ENCODE results near the gene STX8.

STX8 gene

GRCh38 chr17:9209347-9209746, 366.3 kb downstream of the STX8 start:
- peak overlapping the region; percentile 80 for H2AK5ac ChIP-seq (ENCODE audit: low read depth, low read length)
- H2BK5ac ChIP-seq (ENCODE audit: low read length) = no peak overlapping the region
- H3K14ac ChIP-seq (ENCODE audit: low read length) = no peak overlapping the region
- no peak overlapping the region for H3K4me3 ChIP-seq (ENCODE audit: low read length in 2 of 2)
- DNase-seq (ENCODE audit: low spot score) = no peak
- H4K8ac ChIP-seq (ENCODE audit: low read depth, low read length) = no peak overlapping the region
- no peak overlapping the region for H2BK12ac ChIP-seq (ENCODE audit: low read length)
- H3K4me2 ChIP-seq (ENCODE audit: insufficient read depth, low read length, poor library complexity, severe bottlenecking) = no peak overlapping the region
- peaks cover 0 to 41% (median 3%) of the 10 kb centered on the region in 3 experiments for H3K27me3 ChIP-seq (ENCODE audit: control insufficient read depth in 3 of 3, insufficient read depth in 3 of 3, low read depth in 1 of 3, low read length in 3 of 3)
- no peak overlapping the region for H4K91ac ChIP-seq (ENCODE audit: low read depth, low read length, poor library complexity)
- H3K23ac ChIP-seq (ENCODE audit: low read depth, low read length, poor library complexity) = no peak overlapping the region
- no peak overlapping the region for H3K18ac ChIP-seq (ENCODE audit: low read length)
- peaks cover 7 to 11% of the 10 kb centered on the region in 2 donors for H3K4me1 ChIP-seq (ENCODE audit: control insufficient read depth in 2 of 2, insufficient read depth in 1 of 2, low read depth in 1 of 2, low read length in 2 of 2)
- H2AFZ ChIP-seq (ENCODE audit: low read length) = no peak overlapping the region
- H3K27ac ChIP-seq (replicated peaks; ENCODE audit: low read length) = no peak overlapping the region
- H3K9me3 ChIP-seq (replicated peaks in 1 of 2; ENCODE audit: control insufficient read depth in 2 of 2, insufficient read depth in 1 of 2, low read depth in 1 of 2, low read length in 2 of 2) = peaks cover 0 to 2% of the 10 kb centered on the region in 2 donors
- peak overlapping the region; percentile 37 for H2BK15ac ChIP-seq (ENCODE audit: low read length)
- no peak overlapping the region for H3K9ac ChIP-seq (ENCODE audit: low read depth, low read length, poor library complexity)
- no peaks in the 10 kb centered on the region for H3K36me3 ChIP-seq (replicated peaks in 1 of 2; ENCODE audit: control insufficient read depth in 2 of 2, insufficient read depth in 2 of 2, low read length in 2 of 2)
- H3K79me1 ChIP-seq (ENCODE audit: low read depth, low read length) = no peaks in the 10 kb centered on the region
- H3K4ac ChIP-seq (ENCODE audit: low read length) = no peak overlapping the region
- no CpG with 5 or more reads among the region's 5 CpGs for WGBS, 2 donors (ENCODE audit: extremely low coverage in 2 of 2, insufficient read length in 2 of 2, insufficient replicate concordance in 1 of 2)
- no peak overlapping the region for H2BK120ac ChIP-seq (ENCODE audit: low read depth, low read length)

GRCh38 chr17:9208381-9209105, 367.1 kb downstream of the STX8 start:
- Histone ChIP-seq H3K23ac (ENCODE audit: low read depth, low read length, poor library complexity) (no peak overlapping the region), H2BK15ac (ENCODE audit: low read length) (no peak overlapping the region), H4K91ac (ENCODE audit: low read depth, low read length, poor library complexity) (peak overlapping the region; percentile 40), H2BK120ac (ENCODE audit: low read depth, low read length) (no peak overlapping the region), H2AK5ac (ENCODE audit: low read depth, low read length) (no peak overlapping the region), H3K4me2 (ENCODE audit: insufficient read depth, low read length, poor library complexity, severe bottlenecking) (no peak overlapping the region), H3K14ac (ENCODE audit: low read length) (no peak overlapping the region), H3K27me3 (ENCODE audit: control insufficient read depth in 3 of 3, insufficient read depth in 3 of 3, low read depth in 1 of 3, low read length in 3 of 3) (peaks cover 0 to 41% (median 3%) of the 10 kb centered on the region in 3 experiments), H3K4ac (ENCODE audit: low read length) (no peak overlapping the region), H3K9ac (ENCODE audit: low read depth, low read length, poor library complexity) (no peak overlapping the region), H2BK12ac (ENCODE audit: low read length) (no peak overlapping the region), H2BK5ac (ENCODE audit: low read length) (no peak overlapping the region), H3K79me1 (ENCODE audit: low read depth, low read length) (no peaks in the 10 kb centered on the region), H3K27ac (replicated peaks; ENCODE audit: low read length) (no peak overlapping the region), H3K9me3 (replicated peaks in 1 of 2; ENCODE audit: control insufficient read depth in 2 of 2, insufficient read depth in 1 of 2, low read depth in 1 of 2, low read length in 2 of 2) (peaks cover 0 to 2% of the 10 kb centered on the region in 2 donors), H3K36me3 (replicated peaks in 1 of 2; ENCODE audit: control insufficient read depth in 2 of 2, insufficient read depth in 2 of 2, low read length in 2 of 2) (no peaks in the 10 kb centered on the region), H3K18ac (ENCODE audit: low read length) (no peak overlapping the region), H2AFZ (ENCODE audit: low read length) (no peak overlapping the region), H3K4me3 (ENCODE audit: low read length in 2 of 2) (no peak overlapping the region), H4K8ac (ENCODE audit: low read depth, low read length) (no peak overlapping the region), H3K4me1 (ENCODE audit: control insufficient read depth in 2 of 2, insufficient read depth in 1 of 2, low read depth in 1 of 2, low read length in 2 of 2) (peaks cover 7 to 11% of the 10 kb centered on the region in 2 donors)
- DNase-seq (ENCODE audit: low spot score) = no peak
- WGBS, 2 donors (ENCODE audit: extremely low coverage in 2 of 2, insufficient read length in 2 of 2, insufficient replicate concordance in 1 of 2) = no CpG with 5 or more reads among the region's 10 CpGs

- no CpG with 5 or more reads among the region's 14 CpGs for WGBS, 2 donors (ENCODE audit: extremely low coverage in 2 of 2, insufficient read length in 2 of 2, insufficient replicate concordance in 1 of 2)
- Histone ChIP-seq H3K14ac (ENCODE audit: low read length) (no peak overlapping the region), H3K27ac (replicated peaks; ENCODE audit: low read length) (no peak overlapping the region), H2BK12ac (ENCODE audit: low read length) (no peak overlapping the region), H3K9ac (ENCODE audit: low read depth, low read length, poor library complexity) (no peak overlapping the region), H2BK120ac (ENCODE audit: low read depth, low read length) (no peak overlapping the region), H4K91ac (ENCODE audit: low read depth, low read length, poor library complexity) (no peak overlapping the region), H3K9me3 (replicated peaks in 1 of 2; ENCODE audit: control insufficient read depth in 2 of 2, insufficient read depth in 1 of 2, low read depth in 1 of 2, low read length in 2 of 2) (peaks cover 0 to 2% of the 10 kb centered on the region in 2 donors), H2BK15ac (ENCODE audit: low read length) (no peak overlapping the region), H3K4me3 (ENCODE audit: low read length in 2 of 2) (no peak overlapping the region), H4K8ac (ENCODE audit: low read depth, low read length) (no peak overlapping the region), H3K4me1 (ENCODE audit: control insufficient read depth in 2 of 2, insufficient read depth in 1 of 2, low read depth in 1 of 2, low read length in 2 of 2) (peaks cover 7 to 11% of the 10 kb centered on the region in 2 donors), H2AFZ (ENCODE audit: low read length) (no peak overlapping the region), H3K36me3 (replicated peaks in 1 of 2; ENCODE audit: control insufficient read depth in 2 of 2, insufficient read depth in 2 of 2, low read length in 2 of 2) (no peaks in the 10 kb centered on the region), H2BK5ac (ENCODE audit: low read length) (no peak overlapping the region), H3K18ac (ENCODE audit: low read length) (no peak overlapping the region), H2AK5ac (ENCODE audit: low read depth, low read length) (no peak overlapping the region), H3K4ac (ENCODE audit: low read length) (no peak overlapping the region), H3K27me3 (ENCODE audit: control insufficient read depth in 3 of 3, insufficient read depth in 3 of 3, low read depth in 1 of 3, low read length in 3 of 3) (peaks cover 0 to 27% (median 3%) of the 10 kb centered on the region in 3 experiments), H3K79me1 (ENCODE audit: low read depth, low read length) (no peaks in the 10 kb centered on the region), H3K23ac (ENCODE audit: low read depth, low read length, poor library complexity) (no peak overlapping the region), H3K4me2 (ENCODE audit: insufficient read depth, low read length, poor library complexity, severe bottlenecking) (no peak overlapping the region)
- DNase-seq (ENCODE audit: low spot score) = no peak
Measured at GRCh38 chr17:9206741-9207332, 368.8 kb downstream of the STX8 start.

GRCh38 chr17:9206410-9206703, 369.3 kb downstream of the STX8 start:
- no peak overlapping the region for H2BK12ac ChIP-seq (ENCODE audit: low read length)
- H4K91ac ChIP-seq (ENCODE audit: low read depth, low read length, poor library complexity) = no peak overlapping the region
- no peak overlapping the region for H3K9ac ChIP-seq (ENCODE audit: low read depth, low read length, poor library complexity)
- no peak overlapping the region for H2AFZ ChIP-seq (ENCODE audit: low read length)
- peaks cover 7 to 12% of the 10 kb centered on the region in 2 donors for H3K4me1 ChIP-seq (ENCODE audit: control insufficient read depth in 2 of 2, insufficient read depth in 1 of 2, low read depth in 1 of 2, low read length in 2 of 2)
- no peak overlapping the region for H3K14ac ChIP-seq (ENCODE audit: low read length)
- WGBS, 2 donors (ENCODE audit: extremely low coverage in 2 of 2, insufficient read length in 2 of 2, insufficient replicate concordance in 1 of 2) = no CpG with 5 or more reads among the region's 8 CpGs
- H3K27ac ChIP-seq (replicated peaks; ENCODE audit: low read length) = no peak overlapping the region
- H2AK5ac ChIP-seq (ENCODE audit: low read depth, low read length) = no peak overlapping the region
- H3K79me1 ChIP-seq (ENCODE audit: low read depth, low read length) = no peaks in the 10 kb centered on the region
- H2BK120ac ChIP-seq (ENCODE audit: low read depth, low read length) = no peak overlapping the region
- no peak overlapping the region for H2BK15ac ChIP-seq (ENCODE audit: low read length)
- no peak for DNase-seq (ENCODE audit: low spot score)
- no peak overlapping the region for H3K4me2 ChIP-seq (ENCODE audit: insufficient read depth, low read length, poor library complexity, severe bottlenecking)
- H3K4ac ChIP-seq (ENCODE audit: low read length) = no peak overlapping the region
- no peak overlapping the region for H3K4me3 ChIP-seq (ENCODE audit: low read length in 2 of 2)
- H2BK5ac ChIP-seq (ENCODE audit: low read length) = no peak overlapping the region
- no peak overlapping the region for H4K8ac ChIP-seq (ENCODE audit: low read depth, low read length)
- H3K18ac ChIP-seq (ENCODE audit: low read length) = peak overlapping the region; percentile 46
- H3K27me3 ChIP-seq (ENCODE audit: control insufficient read depth in 3 of 3, insufficient read depth in 3 of 3, low read depth in 1 of 3, low read length in 3 of 3) = peaks cover 0 to 23% (median 3%) of the 10 kb centered on the region in 3 experiments
- peaks cover 0 to 2% of the 10 kb centered on the region in 2 donors for H3K9me3 ChIP-seq (replicated peaks in 1 of 2; ENCODE audit: control insufficient read depth in 2 of 2, insufficient read depth in 1 of 2, low read depth in 1 of 2, low read length in 2 of 2)
- no peaks in the 10 kb centered on the region for H3K36me3 ChIP-seq (replicated peaks in 1 of 2; ENCODE audit: control insufficient read depth in 2 of 2, insufficient read depth in 2 of 2, low read length in 2 of 2)
- H3K23ac ChIP-seq (ENCODE audit: low read depth, low read length, poor library complexity) = no peak overlapping the region
